Upper lobe of left lung (tissue), 6 donors: Measurements from ENCODE around the gene ATP1B1. TPM values are rescaled to one million over a fixed set of nuclear protein-coding genes. Genes with fewer than 3 reads are reported as not detected.

Source experiments
- ATAC-seq, 2 donors: fragments of 200-7000 bp; cut with Tn5 transposase; one replicate each; pipeline ENCODE4 v1.9.1; 2022; ENCODE audit warnings: mild to moderate bottlenecking in 2 of 2, moderate library complexity in 2 of 2; ENCODE audit not compliant: low FRiP score in 2 of 2
- DNase-seq, 2 donors: peaks; one replicate each; pipeline ENCODE4 v3.0.0-alpha.2; 2019 to 2020
- H3K27ac ChIP-seq, 4 donors: fragments of 200-600 bp; sonication (generic); one replicate each; pipeline ENCODE4 v1.5.1; 2016 to 2019
- H3K27me3 ChIP-seq, 4 donors: fragments of 200-600 bp; sonication (generic); one replicate each; pipeline ENCODE4 v1.5.1; 2017 to 2019
- H3K36me3 ChIP-seq, 4 donors: fragments of 200-600 bp; sonication (generic); one replicate each; pipeline ENCODE4 v1.5.1; 2016 to 2019
- H3K4me1 ChIP-seq, 4 donors: fragments of 200-600 bp; sonication (generic); one replicate each; pipeline ENCODE4 v1.5.1; 2018 to 2019
- H3K4me3 ChIP-seq, 4 donors: fragments of 200-600 bp; sonication (generic); one replicate each; pipeline ENCODE4 v1.5.1; 2017 to 2019; ENCODE audit warnings: mild to moderate bottlenecking in 2 of 4, moderate library complexity in 1 of 4
- H3K9me3 ChIP-seq, 4 donors: fragments of 200-600 bp; sonication (generic); one replicate each; pipeline ENCODE4 v1.5.1; 2018 to 2019
- CTCF ChIP-seq, 6 experiments: fragments of 450-650 bp in 4 of 6; fragments of 200-600 bp in 2 of 6; sonication (generic) in 2 of 6; IDR thresholded peaks; one replicate each; pipeline ENCODE4 v1.5.1; 2016 to 2019; ENCODE audit warnings: antibody characterized with exemption in 6 of 6
- EP300 ChIP-seq, 4 donors: sonication (generic); formaldehyde crosslinking; IDR thresholded peaks; one replicate each; pipeline ENCODE4 v1.5.1; 2017; ENCODE audit warnings: antibody characterized with exemption in 4 of 4, control low read depth in 2 of 4
- POLR2A ChIP-seq, 4 donors: fragments of 450-650 bp; IDR thresholded peaks; one replicate each; pipeline ENCODE4 v1.5.1; 2016 to 2017; ENCODE audit warnings: antibody characterized with exemption in 4 of 4, mild to moderate bottlenecking in 2 of 4
- POLR2AphosphoS5 ChIP-seq, 2 donors: sonication (generic); formaldehyde crosslinking; IDR thresholded peaks; one replicate each; pipeline ENCODE4 v1.5.1; 2017; ENCODE audit warnings: antibody characterized with exemption in 2 of 2
- whole genome bisulfite sequencing, 2 donors: methylation state at CpG; one replicate each; pipeline ENCODE4 v1.1.5; 2017 to 2018; 5-methylcytosine and 5-hydroxymethylcytosine counted together
- total RNA-seq, 6 donors: library from RNA; depleted of rRNA in 4 of 6; stranded (reverse); fragments of >200 nt in 4 of 6; gene quantifications; one replicate each; pipeline versions ENCODE4 v1.1.0 to v1.2.1, GENCODE V29; 2016 to 2021
- donor health status: DM: no; HTN: no; CAD: no; lungs with moderate emphysema.
- donor health status: DM: no; HTN: yes; CAD: no; lungs with severe emphysema.

The ATP1B1 gene
- total RNA-seq, 6 donors from 2014 or later: 31.4 to 309 (median 172) TPM

- Histone ChIP-seq H3K9me3 (no peaks in the 10 kb centered on the region), H3K27ac (peak overlapping the region in 3 of 4 donors; percentile 39 to 95 (median 95)), H3K4me1 (peaks cover 29 to 55% (median 46%) of the 10 kb centered on the region in 4 donors), H3K27me3 (peaks cover 0 to 4% (median 0%) of the 10 kb centered on the region in 4 donors), H3K4me3 (peak overlapping the region in 1 of 4 donors; percentile 65), H3K36me3 (peaks cover 0 to 14% (median 7%) of the 10 kb centered on the region in 4 donors)
- no peak for TF ChIP-seq POLR2A (IDR thresholded peaks at IDR 0.05)
- TF ChIP-seq CTCF (IDR thresholded peaks at IDR 0.05): no peak
- TF ChIP-seq POLR2AphosphoS5 (IDR thresholded peaks at IDR 0.05): no peak
- no peak for TF ChIP-seq EP300 (IDR thresholded peaks at IDR 0.05)
- 77 to 78% methylated on average over 6 of the region's 6 CpGs for WGBS, 2 donors
- DNase-seq: no peak
- no peak for ATAC-seq
Measured at GRCh38 chr1:169111472-169111871, 5.0 kb downstream of the ATP1B1 start.

- no peaks in the 10 kb centered on the region for H3K9me3 ChIP-seq
- peaks cover 31 to 58% (median 46%) of the 10 kb centered on the region in 4 donors for H3K4me1 ChIP-seq
- peak overlapping the region in 2 of 4 donors; percentile 27 to 39 for H3K27ac ChIP-seq
- 45 to 60% methylated on average over 6 of the region's 6 CpGs for WGBS, 2 donors
- ATAC-seq (no peak), DNase-seq (peak in 1 of 2 donors; percentile 33)
- H3K36me3 ChIP-seq: peaks cover 0 to 14% (median 7%) of the 10 kb centered on the region in 4 donors
- no peak for TF ChIP-seq POLR2A (IDR thresholded peaks at IDR 0.05)
- TF ChIP-seq EP300 (IDR thresholded peaks at IDR 0.05): peak in 1 of 4 donors; percentile 56
- TF ChIP-seq POLR2AphosphoS5 (IDR thresholded peaks at IDR 0.05): peak in 1 of 2 donors; percentile 8
- TF ChIP-seq CTCF (IDR thresholded peaks at IDR 0.05): no peak
- H3K4me3 ChIP-seq: no peak overlapping the region
- no peaks in the 10 kb centered on the region for H3K27me3 ChIP-seq
Measured at GRCh38 chr1:169112241-169112640, 5.8 kb downstream of the ATP1B1 start.

- TF ChIP-seq POLR2A (IDR thresholded peaks at IDR 0.05) (no peak), CTCF (IDR thresholded peaks at IDR 0.05) (no peak), EP300 (IDR thresholded peaks at IDR 0.05) (no peak), POLR2AphosphoS5 (IDR thresholded peaks at IDR 0.05) (no peak)
- H3K27ac ChIP-seq: peak overlapping the region in 1 of 4 donors; percentile 33
Measured at GRCh38 chr1:169113613-169114119, 7.2 kb downstream of the ATP1B1 start.

GRCh38 chr1:169115891-169116585, 9.5 kb downstream of the ATP1B1 start:
- Histone ChIP-seq H3K4me3 (peak overlapping the region in 2 of 4 donors; percentile 21 to 33), H3K4me1 (peaks cover 19 to 45% (median 36%) of the 10 kb centered on the region in 4 donors), H3K36me3 (peaks cover 0 to 20% (median 9%) of the 10 kb centered on the region in 4 donors), H3K27ac (peak overlapping the region; percentile 18 to 74 (median 54)), H3K9me3 (no peaks in the 10 kb centered on the region), H3K27me3 (no peaks in the 10 kb centered on the region)
- ATAC-seq (peak; percentile 69 to 72), DNase-seq (peak; percentile 44 to 87)
- 49 to 53% methylated on average over 10 to 14 of the region's 14 CpGs for WGBS, 2 donors
- peak; percentile 58 to 68 for TF ChIP-seq POLR2AphosphoS5 (IDR thresholded peaks at IDR 0.05)
- no peak for TF ChIP-seq POLR2A (IDR thresholded peaks at IDR 0.05)
- TF ChIP-seq CTCF (IDR thresholded peaks at IDR 0.05): no peak
- TF ChIP-seq EP300 (IDR thresholded peaks at IDR 0.05): peak in 1 of 4 donors; percentile 77

More at GRCh38 chr1:169113613-169114119, 7.2 kb downstream of the ATP1B1 start:
- peaks cover 0 to 19% (median 9%) of the 10 kb centered on the region in 4 donors for H3K36me3 ChIP-seq
- H3K9me3 ChIP-seq: no peaks in the 10 kb centered on the region
- ATAC-seq (no peak), DNase-seq (peak in 1 of 2 donors; percentile 36)
- H3K27me3 ChIP-seq: no peaks in the 10 kb centered on the region
- no peak overlapping the region for H3K4me3 ChIP-seq
- WGBS, 2 donors: 78 to 88% methylated on average over 4 of the region's 4 CpGs
- H3K4me1 ChIP-seq: peaks cover 26 to 56% (median 43%) of the 10 kb centered on the region in 4 donors
